Activated T-helper 2 cell treated with anti-CD3 and anti-CD28 coated beads, Interferon-gamma antibody, Interleukin-2, Interleukin-4, amounts not matched to agents 10 μg/mL and 5 μg/mL and 100 μg/mL, durations not matched to agents 14 hours and 24 hours and 36 hours (primary cell): ENCODE measurements around the gene TOPAZ1. TPM values are rescaled to one million over a fixed set of nuclear protein-coding genes. Genes with fewer than 3 reads are reported as not detected.
A peak's percentile ranks its signal among the peaks of the same experiment; 100 is the strongest.

Experiments
- DNase-seq: peaks from one replicate; pipeline ENCODE4 v3.0.0; 2021; ENCODE audit warnings: low spot score
- H3K27ac Mint-ChIP-seq: one replicate; pipeline ENCODE4 v1.8.0; 2021; ENCODE audit warnings: mixed read lengths
- H3K27me3 Mint-ChIP-seq: one replicate; pipeline ENCODE4 v1.8.0; 2021; ENCODE audit warnings: low read depth, mixed read lengths
- H3K36me3 Mint-ChIP-seq: one replicate; pipeline ENCODE4 v1.8.0; 2021; ENCODE audit warnings: low read depth, mixed read lengths
- H3K4me1 Mint-ChIP-seq: one replicate; pipeline ENCODE4 v1.8.0; 2021; ENCODE audit warnings: low read depth, mixed read lengths
- H3K4me3 Mint-ChIP-seq: one replicate; pipeline ENCODE4 v1.8.0; 2021; ENCODE audit warnings: low read depth, mild to moderate bottlenecking, moderate library complexity, mixed read lengths
- H3K9me3 Mint-ChIP-seq: one replicate; pipeline ENCODE4 v1.8.0; 2021; ENCODE audit warnings: mixed read lengths
- intact Hi-C: fragments of 100-400 bp; cut with micrococcal nuclease; formaldehyde crosslinking; loops from one replicate; pipeline ENCODE4 v1.15.1; 2023
- total RNA-seq: library from RNA; stranded (reverse); gene quantifications from 2 replicates; pipeline ENCODE4 v1.2.3, GENCODE V29; 2022

TOPAZ1 gene
- total RNA-seq, 1 donor from 2014 or later, result not detected

DNA sequence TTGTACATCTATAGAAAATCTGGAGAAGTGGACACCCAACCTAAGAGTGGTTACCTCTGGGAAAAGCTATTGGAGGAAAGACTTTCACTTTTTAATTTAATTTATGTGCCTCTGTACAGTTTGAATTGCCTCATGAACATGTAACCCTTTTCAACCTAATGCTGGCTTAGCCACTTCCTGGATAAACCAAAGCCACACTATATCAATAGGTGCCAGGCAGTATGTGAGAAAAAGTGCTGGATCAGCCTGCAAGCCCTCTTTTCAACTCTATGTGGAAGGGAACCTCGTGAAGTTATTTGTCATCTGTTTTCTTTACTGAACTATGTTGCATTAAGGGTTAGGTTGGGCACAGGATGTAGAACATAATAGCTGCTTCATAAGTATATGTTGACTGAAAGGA is 9.3 kb upstream of the TOPAZ1 start:
- intact Hi-C loops, result no loop called here
- H3K9me3 Mint-ChIP-seq, result no peaks in the 10 kb centered on the region
- DNase-seq, result no peak
- H3K27ac Mint-ChIP-seq, result no peak overlapping the region
- no peak overlapping the region for H3K4me3 Mint-ChIP-seq
- H3K36me3 Mint-ChIP-seq, result no peaks in the 10 kb centered on the region
- H3K27me3 Mint-ChIP-seq, result peaks cover 12% of the 10 kb centered on the region
- peaks cover 8% of the 10 kb centered on the region for H3K4me1 Mint-ChIP-seq

DNA sequence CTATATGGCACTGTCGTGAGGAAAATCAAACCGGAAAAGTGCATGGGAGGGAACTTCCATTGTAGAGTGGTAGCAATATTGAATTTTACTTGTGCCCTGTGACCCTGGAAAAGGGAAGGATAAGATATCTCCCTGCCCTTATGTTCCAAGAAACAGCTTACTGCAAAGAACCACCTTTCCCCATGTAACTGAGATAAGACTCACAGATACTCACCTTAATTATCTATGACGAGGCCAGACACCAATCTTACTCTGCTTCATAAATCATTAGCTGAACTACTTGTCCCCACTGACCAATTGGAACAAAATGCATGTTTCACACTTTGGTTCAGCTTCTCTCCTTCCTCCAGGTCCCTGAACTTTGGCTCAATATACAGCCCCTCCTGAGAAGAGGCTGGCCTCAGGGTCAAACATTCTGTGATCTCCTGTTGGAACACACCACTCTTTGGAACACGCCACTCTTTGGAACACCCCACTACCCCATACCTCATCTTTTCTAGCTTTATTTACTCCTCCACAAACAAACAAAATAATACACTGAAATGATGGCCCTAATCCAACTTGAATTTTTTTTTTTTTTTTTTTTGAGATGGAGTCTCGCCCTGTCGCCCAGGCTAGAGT is 6.9 kb upstream of the TOPAZ1 start:
- no peak for DNase-seq
- H3K9me3 Mint-ChIP-seq, result no peaks in the 10 kb centered on the region
- intact Hi-C loops, result no loop called here
- H3K36me3 Mint-ChIP-seq, result no peaks in the 10 kb centered on the region
- peaks cover 8% of the 10 kb centered on the region for H3K4me1 Mint-ChIP-seq
- H3K4me3 Mint-ChIP-seq, result no peak overlapping the region
- H3K27me3 Mint-ChIP-seq, result peaks cover 12% of the 10 kb centered on the region
- H3K27ac Mint-ChIP-seq, result no peak overlapping the region

- Mint-ChIP-seq H3K4me3 (no peak overlapping the region), H3K36me3 (no peaks in the 10 kb centered on the region), H3K27me3 (peaks cover 10% of the 10 kb centered on the region), H3K4me1 (peaks cover 8% of the 10 kb centered on the region), H3K9me3 (no peaks in the 10 kb centered on the region), H3K27ac (no peak overlapping the region)
- peak; percentile 13 for DNase-seq
- intact Hi-C loops, result no loop called here
Measured at GRCh38 chr3:44235604-44236484, 5.8 kb upstream of the TOPAZ1 start.

DNA sequence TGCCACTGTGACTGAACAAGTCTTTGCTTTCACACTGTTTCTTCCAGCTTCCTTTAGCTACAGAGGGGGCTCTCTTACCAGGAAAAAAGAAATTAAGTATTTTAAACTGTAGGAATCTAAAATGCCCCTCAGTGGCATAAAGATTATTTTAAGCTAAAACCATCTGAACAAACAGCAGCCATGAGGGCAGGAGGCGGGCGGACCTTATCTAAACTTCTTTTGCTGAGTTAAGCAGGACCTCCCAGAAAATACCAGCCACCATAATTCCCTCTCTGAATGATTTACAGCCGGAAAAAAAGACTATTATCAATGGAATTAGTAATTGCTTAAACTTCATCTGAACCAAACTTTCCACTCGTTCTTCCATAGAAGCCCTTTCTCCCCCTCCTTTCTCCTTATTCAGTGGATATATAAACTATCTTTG is 5.2 kb upstream of the TOPAZ1 start:
- Mint-ChIP-seq H3K4me1 (peaks cover 8% of the 10 kb centered on the region), H3K36me3 (no peaks in the 10 kb centered on the region), H3K4me3 (no peak overlapping the region), H3K27ac (no peak overlapping the region), H3K9me3 (no peaks in the 10 kb centered on the region), H3K27me3 (peaks cover 10% of the 10 kb centered on the region)
- DNase-seq, result no peak
- intact Hi-C loops, result no loop called here

DNA sequence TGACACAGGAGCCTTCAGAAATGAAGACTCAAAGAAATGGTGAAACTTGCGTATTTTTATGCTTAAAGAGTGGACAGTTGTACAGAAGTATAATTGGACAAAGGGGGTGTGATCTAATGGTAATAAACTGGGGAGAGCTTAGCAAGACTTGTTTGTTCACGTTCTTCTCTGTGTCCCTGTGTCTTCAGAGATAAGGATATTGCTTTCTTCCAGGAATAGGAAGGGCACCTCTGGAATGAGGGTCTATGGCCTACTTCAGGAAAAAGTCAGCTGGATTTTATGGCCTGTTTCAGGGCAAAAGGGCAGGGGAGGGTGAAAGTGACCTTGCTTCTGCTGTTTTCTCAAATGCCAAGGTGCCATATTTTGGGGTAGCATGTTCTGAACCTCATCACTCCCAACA is 4.5 kb upstream of the TOPAZ1 start:
- DNase-seq, result no peak
- intact Hi-C loops, result no loop called here
- no peaks in the 10 kb centered on the region for H3K9me3 Mint-ChIP-seq
- H3K36me3 Mint-ChIP-seq, result no peaks in the 10 kb centered on the region
- peaks cover 8% of the 10 kb centered on the region for H3K4me1 Mint-ChIP-seq
- no peak overlapping the region for H3K4me3 Mint-ChIP-seq
- H3K27me3 Mint-ChIP-seq, result peaks cover 10% of the 10 kb centered on the region
- no peak overlapping the region for H3K27ac Mint-ChIP-seq

DNA sequence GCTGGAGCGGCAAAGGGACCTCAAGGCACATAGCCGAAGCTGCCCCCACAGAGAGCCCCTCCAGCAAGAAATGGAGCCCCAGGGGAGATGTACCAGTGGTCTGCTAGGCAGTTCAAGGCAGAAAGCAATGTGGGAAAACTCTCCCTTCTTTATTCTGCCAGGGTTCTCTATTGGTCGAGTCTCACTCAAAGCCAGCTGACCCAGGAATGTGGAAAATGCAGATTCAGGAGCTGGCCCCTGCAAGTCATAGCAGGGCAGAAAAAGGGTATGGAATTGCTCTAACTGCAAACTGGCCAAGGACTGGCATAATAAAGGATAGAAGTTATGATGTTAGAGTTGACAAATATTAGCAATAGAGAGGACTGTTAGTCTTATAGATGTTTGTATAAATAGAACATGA is 4.0 kb upstream of the TOPAZ1 start:
- DNase-seq, result no peak
- Mint-ChIP-seq H3K36me3 (no peaks in the 10 kb centered on the region), H3K9me3 (no peaks in the 10 kb centered on the region), H3K4me3 (no peak overlapping the region), H3K27ac (no peak overlapping the region), H3K27me3 (peaks cover 10% of the 10 kb centered on the region), H3K4me1 (peaks cover 5% of the 10 kb centered on the region)
- intact Hi-C loops, result no loop called here

- no peak for DNase-seq
- Mint-ChIP-seq H3K27me3 (peaks cover 12% of the 10 kb centered on the region), H3K4me3 (no peak overlapping the region), H3K36me3 (no peaks in the 10 kb centered on the region), H3K9me3 (no peaks in the 10 kb centered on the region), H3K27ac (no peak overlapping the region), H3K4me1 (peaks cover 4% of the 10 kb centered on the region)
- intact Hi-C loops, result no loop called here
Measured at GRCh38 chr3:44238889-44239288, 2.8 kb upstream of the TOPAZ1 start.

GRCh38 chr3:44240061-44240460 is 1.6 kb upstream of the TOPAZ1 start:
- H3K36me3 Mint-ChIP-seq, result no peaks in the 10 kb centered on the region
- no peak overlapping the region for H3K27ac Mint-ChIP-seq
- H3K4me3 Mint-ChIP-seq, result no peak overlapping the region
- peaks cover 4% of the 10 kb centered on the region for H3K4me1 Mint-ChIP-seq
- no peak for DNase-seq
- no peaks in the 10 kb centered on the region for H3K9me3 Mint-ChIP-seq
- peaks cover 17% of the 10 kb centered on the region for H3K27me3 Mint-ChIP-seq
- intact Hi-C loops, result no loop called here

DNA sequence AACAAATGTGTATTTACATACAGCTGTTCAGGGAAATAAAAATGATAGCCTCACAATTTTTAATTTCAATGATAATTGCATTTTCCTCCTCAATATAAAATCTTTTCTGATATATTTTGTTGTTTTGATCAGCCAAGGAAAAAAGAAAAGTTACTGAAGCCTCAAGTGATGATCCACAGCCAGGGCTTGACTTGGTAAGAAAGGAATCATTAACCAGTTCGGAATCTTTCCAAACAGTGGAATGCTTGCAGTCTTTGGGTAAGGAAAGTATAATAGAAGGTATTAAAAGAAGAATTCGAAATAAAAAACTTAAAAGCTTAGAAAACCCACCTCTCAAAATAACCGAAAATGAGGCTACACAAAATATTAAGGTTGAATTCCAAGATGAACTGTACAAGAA is 1.0 kb downstream of the TOPAZ1 start:
- H3K4me1 Mint-ChIP-seq, result no peaks in the 10 kb centered on the region
- peaks cover 8% of the 10 kb centered on the region for H3K27me3 Mint-ChIP-seq
- no peak for DNase-seq
- H3K9me3 Mint-ChIP-seq, result peaks cover 5% of the 10 kb centered on the region
- intact Hi-C loops, result no loop called here
- no peaks in the 10 kb centered on the region for H3K36me3 Mint-ChIP-seq
- no peak overlapping the region for H3K4me3 Mint-ChIP-seq
- H3K27ac Mint-ChIP-seq, result no peak overlapping the region

DNA sequence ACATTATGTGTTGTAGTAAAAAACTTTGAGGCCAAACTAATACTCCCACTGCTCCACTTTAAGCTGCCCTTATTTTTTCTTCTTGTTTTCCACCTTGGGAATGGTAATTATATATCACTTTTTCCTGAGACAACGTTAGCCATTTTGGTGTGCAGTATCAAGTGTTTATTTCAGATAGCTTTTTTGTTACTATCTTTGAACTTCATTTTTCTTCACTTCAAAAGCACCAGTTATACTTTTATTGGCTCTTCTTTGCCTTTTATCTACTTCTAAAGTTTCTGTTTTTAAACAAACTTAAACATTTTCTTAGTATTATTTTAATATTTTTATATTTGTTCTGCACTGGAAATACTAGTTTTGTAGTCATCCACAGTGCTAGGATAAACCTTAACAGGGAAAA is 6.5 kb downstream of the TOPAZ1 start:
- peaks cover 8% of the 10 kb centered on the region for H3K27me3 Mint-ChIP-seq
- peaks cover 15% of the 10 kb centered on the region for H3K9me3 Mint-ChIP-seq
- DNase-seq, result no peak
- no peak overlapping the region for H3K4me3 Mint-ChIP-seq
- no peaks in the 10 kb centered on the region for H3K4me1 Mint-ChIP-seq
- no peaks in the 10 kb centered on the region for H3K36me3 Mint-ChIP-seq
- intact Hi-C loops, result no loop called here
- H3K27ac Mint-ChIP-seq, result no peak overlapping the region

GRCh38 chr3:44252332-44252959 is 10.8 kb downstream of the TOPAZ1 start:
- Mint-ChIP-seq H3K27me3 (no peaks in the 10 kb centered on the region), H3K36me3 (no peaks in the 10 kb centered on the region), H3K9me3 (peaks cover 12% of the 10 kb centered on the region), H3K4me3 (no peak overlapping the region), H3K27ac (no peak overlapping the region), H3K4me1 (no peaks in the 10 kb centered on the region)
- DNase-seq, result no peak
- intact Hi-C loops, result no loop called here

- intact Hi-C loops, result no loop called here
- no peak overlapping the region for H3K4me3 Mint-ChIP-seq
- no peak overlapping the region for H3K27ac Mint-ChIP-seq
- no peak for DNase-seq
- H3K36me3 Mint-ChIP-seq, result no peaks in the 10 kb centered on the region
- peaks cover 10% of the 10 kb centered on the region for H3K27me3 Mint-ChIP-seq
- no peaks in the 10 kb centered on the region for H3K4me1 Mint-ChIP-seq
- H3K9me3 Mint-ChIP-seq, result no peaks in the 10 kb centered on the region
Measured at GRCh38 chr3:44259404-44259803, 17.7 kb downstream of the TOPAZ1 start.

DNA sequence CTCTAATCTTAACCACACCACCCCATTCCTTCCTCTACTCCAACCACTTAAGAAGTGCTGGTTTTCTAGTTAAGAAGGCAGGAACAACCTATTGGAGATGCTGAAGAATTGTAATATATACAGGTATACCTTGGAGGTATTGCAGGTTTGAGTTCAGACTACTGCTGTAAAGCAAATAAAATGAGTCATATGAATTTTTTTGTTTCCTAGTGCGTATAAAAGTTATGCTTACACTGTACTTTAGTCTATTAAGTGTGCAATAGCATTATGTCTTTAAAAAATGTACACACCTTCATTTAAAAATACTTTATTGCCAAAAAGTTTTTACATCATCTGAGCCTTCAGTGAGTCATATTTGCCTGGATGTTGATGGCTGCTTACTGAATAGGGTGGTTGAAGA is 22.5 kb downstream of the TOPAZ1 start:
- Mint-ChIP-seq H3K36me3 (no peaks in the 10 kb centered on the region), H3K4me1 (no peaks in the 10 kb centered on the region), H3K27ac (no peak overlapping the region), H3K4me3 (no peak overlapping the region), H3K9me3 (no peaks in the 10 kb centered on the region), H3K27me3 (peaks cover 14% of the 10 kb centered on the region)
- intact Hi-C loops, result no loop called here
- no peak for DNase-seq
